ENCODE measurements around the gene CAPG.
"Not testable (repeated sequence)": the region's sequence is repeated elsewhere in the genome, so short reads cannot be mapped to it uniquely, and the experiment has no call there.

CAPG gene

DNA sequence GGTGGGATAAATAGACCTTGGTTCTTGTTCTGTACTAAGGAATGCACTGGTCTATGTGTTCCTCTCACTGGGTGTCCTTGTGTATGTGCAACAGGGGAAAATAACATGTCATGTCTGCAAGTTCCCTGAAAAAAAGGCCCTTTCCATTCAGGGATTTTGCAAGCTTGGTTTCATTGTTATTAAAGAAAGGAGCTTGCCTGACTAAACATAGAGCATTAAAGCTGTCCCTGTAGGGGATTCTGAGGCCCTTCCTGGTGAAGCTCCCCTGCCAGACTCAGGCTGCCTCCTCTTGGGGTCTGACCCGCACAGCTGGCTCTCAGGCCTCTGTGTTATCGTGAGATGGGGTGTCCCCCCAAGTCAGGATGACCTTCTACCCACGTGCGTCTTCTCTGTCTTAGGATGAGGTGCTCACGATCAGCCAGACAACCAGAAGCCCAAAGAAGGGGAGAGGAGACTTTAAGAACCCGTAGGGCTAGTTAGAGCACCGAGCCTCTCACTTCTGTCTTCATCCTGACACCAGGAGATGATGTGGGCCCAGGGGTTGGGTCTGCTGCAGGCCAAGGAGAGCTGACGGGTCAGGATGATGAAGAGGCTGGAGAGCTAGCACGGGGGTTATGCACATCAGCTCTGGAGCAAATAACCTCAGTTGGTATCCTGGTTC is 21.2 kb downstream of the CAPG start:
- Histone ChIP-seq H3K4me3 (ENCODE audit: low read depth in 1 of 2, low read length in 2 of 2) (no peak overlapping the region), H3K36me3 (ENCODE audit: insufficient read depth, low read length) (peaks cover 48% of the 10 kb centered on the region), H3K4me1 (ENCODE audit: insufficient read depth, low read length) (no peaks in the 10 kb centered on the region), H3K9me3 (ENCODE audit: low read length) (no peaks in the 10 kb centered on the region), H3K27me3 (ENCODE audit: control insufficient read depth in 1 of 2, insufficient read depth in 2 of 2, low read length in 2 of 2) (no peaks in the 10 kb centered on the region), H3K9ac (ENCODE audit: low read length) (no peak overlapping the region), H3K27ac (ENCODE audit: low read depth, low read length) (no peak overlapping the region)

DNA sequence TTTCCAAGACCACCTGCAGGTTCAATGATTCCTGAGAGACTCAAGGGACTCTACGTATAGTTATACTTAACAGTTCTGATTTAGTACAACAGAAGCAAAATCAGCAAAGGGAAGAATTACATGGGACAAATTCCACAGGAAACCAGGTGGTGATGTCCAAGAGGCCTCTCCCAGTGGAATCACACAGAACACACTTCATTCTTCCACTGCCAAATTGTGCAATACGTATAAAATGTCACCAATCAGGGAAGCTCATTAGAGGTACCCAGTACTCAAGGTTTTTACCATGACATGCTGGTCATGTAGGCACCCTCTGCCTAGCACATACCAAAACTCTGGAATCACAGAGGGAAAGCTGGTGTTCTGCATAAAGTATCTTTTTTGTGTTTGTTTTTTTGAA is 22.4 kb downstream of the CAPG start:
- peaks cover 52% of the 10 kb centered on the region for H3K36me3 ChIP-seq (ENCODE audit: insufficient read depth, low read length)

DNA sequence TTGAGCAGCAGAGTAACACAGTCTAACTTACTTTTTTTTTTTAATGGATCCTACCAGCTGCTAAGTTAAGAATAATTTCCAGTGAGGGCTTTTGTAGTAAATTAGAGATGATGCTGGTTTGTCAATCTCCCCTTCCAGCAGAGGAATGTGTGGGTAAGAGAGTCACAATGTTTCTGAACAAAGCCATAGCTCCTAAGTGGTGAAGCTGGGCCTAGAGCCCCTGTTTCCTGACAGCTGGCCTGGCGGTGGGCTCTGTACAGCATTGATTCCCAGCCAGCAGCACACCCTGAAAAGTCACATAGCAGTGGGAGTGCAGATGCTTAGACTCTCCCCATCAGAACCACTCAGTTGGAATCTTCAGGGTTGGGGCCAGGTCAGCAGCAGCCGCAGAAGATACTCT is 24.4 kb downstream of the CAPG start:
- Histone ChIP-seq H3K27ac (ENCODE audit: low read depth, low read length) (no peak overlapping the region), H3K4me1 (ENCODE audit: insufficient read depth, low read length) (no peaks in the 10 kb centered on the region), H3K36me3 (ENCODE audit: insufficient read depth, low read length) (peaks cover 48% of the 10 kb centered on the region)

More for the DNA sequence above, 22.4 kb downstream of the CAPG start:
- no peak overlapping the region for H3K27ac ChIP-seq (ENCODE audit: low read depth, low read length)
- H3K9me3 ChIP-seq (ENCODE audit: low read length): no peaks in the 10 kb centered on the region
- H3K9ac ChIP-seq (ENCODE audit: low read length): no peak overlapping the region
- no peaks in the 10 kb centered on the region for H3K27me3 ChIP-seq (ENCODE audit: control insufficient read depth in 1 of 2, insufficient read depth in 2 of 2, low read length in 2 of 2)
- no peak overlapping the region for H3K4me3 ChIP-seq (ENCODE audit: low read depth in 1 of 2, low read length in 2 of 2)
- H3K4me1 ChIP-seq (ENCODE audit: insufficient read depth, low read length): no peaks in the 10 kb centered on the region

GRCh38 chr2:85383850-85384249 is 26.3 kb downstream of the CAPG start:
- H3K36me3 ChIP-seq (ENCODE audit: insufficient read depth, low read length): peaks cover 35% of the 10 kb centered on the region
- no peaks in the 10 kb centered on the region for H3K4me1 ChIP-seq (ENCODE audit: insufficient read depth, low read length)
- H3K9me3 ChIP-seq (ENCODE audit: low read length): no peaks in the 10 kb centered on the region
- no peak overlapping the region for H3K4me3 ChIP-seq (ENCODE audit: low read depth in 1 of 2, low read length in 2 of 2)
- no peak overlapping the region for H3K9ac ChIP-seq (ENCODE audit: low read length)
- no peak overlapping the region for H3K27ac ChIP-seq (ENCODE audit: low read depth, low read length)
- H3K27me3 ChIP-seq (ENCODE audit: control insufficient read depth in 1 of 2, insufficient read depth in 2 of 2, low read length in 2 of 2): no peaks in the 10 kb centered on the region

More for the DNA sequence above, 24.4 kb downstream of the CAPG start:
- Histone ChIP-seq H3K27me3 (ENCODE audit: control insufficient read depth in 1 of 2, insufficient read depth in 2 of 2, low read length in 2 of 2) (no peaks in the 10 kb centered on the region), H3K4me3 (ENCODE audit: low read depth in 1 of 2, low read length in 2 of 2) (no peak overlapping the region), H3K9me3 (ENCODE audit: low read length) (no peaks in the 10 kb centered on the region), H3K9ac (ENCODE audit: low read length) (no peak overlapping the region)

GRCh38 chr2:85383151-85383550 is 27.0 kb downstream of the CAPG start:
- not testable (repeated sequence) for H3K4me1 ChIP-seq (ENCODE audit: insufficient read depth, low read length); H3K27me3 ChIP-seq (ENCODE audit: control insufficient read depth in 1 of 2, insufficient read depth in 2 of 2, low read length in 2 of 2); H3K27ac ChIP-seq (ENCODE audit: low read depth, low read length); H3K9ac ChIP-seq (ENCODE audit: low read length); H3K4me3 ChIP-seq (ENCODE audit: low read depth in 1 of 2, low read length in 2 of 2); H3K9me3 ChIP-seq (ENCODE audit: low read length)
- H3K36me3 ChIP-seq (ENCODE audit: insufficient read depth, low read length): peaks cover 28% of the 10 kb centered on the region

GRCh38 chr2:85380048-85380447 is 30.1 kb downstream of the CAPG start:
- Histone ChIP-seq H3K27me3 (ENCODE audit: control insufficient read depth in 1 of 2, insufficient read depth in 2 of 2, low read length in 2 of 2) (no peaks in the 10 kb centered on the region), H3K9me3 (ENCODE audit: low read length) (no peaks in the 10 kb centered on the region), H3K36me3 (ENCODE audit: insufficient read depth, low read length) (peaks cover 37% of the 10 kb centered on the region), H3K27ac (ENCODE audit: low read depth, low read length) (no peak overlapping the region), H3K4me1 (ENCODE audit: insufficient read depth, low read length) (no peaks in the 10 kb centered on the region), H3K9ac (ENCODE audit: low read length) (no peak overlapping the region), H3K4me3 (ENCODE audit: low read depth in 1 of 2, low read length in 2 of 2) (no peak overlapping the region)

- no peaks in the 10 kb centered on the region for H3K27me3 ChIP-seq (ENCODE audit: control insufficient read depth in 1 of 2, insufficient read depth in 2 of 2, low read length in 2 of 2)
- H3K9ac ChIP-seq (ENCODE audit: low read length): no peak overlapping the region
- no peaks in the 10 kb centered on the region for H3K4me1 ChIP-seq (ENCODE audit: insufficient read depth, low read length)
- H3K9me3 ChIP-seq (ENCODE audit: low read length): no peaks in the 10 kb centered on the region
- no peak overlapping the region for H3K4me3 ChIP-seq (ENCODE audit: low read depth in 1 of 2, low read length in 2 of 2)
- H3K36me3 ChIP-seq (ENCODE audit: insufficient read depth, low read length): peaks cover 31% of the 10 kb centered on the region
- H3K27ac ChIP-seq (ENCODE audit: low read depth, low read length): no peak overlapping the region
Measured at GRCh38 chr2:85378257-85378656, 31.9 kb downstream of the CAPG start.

DNA sequence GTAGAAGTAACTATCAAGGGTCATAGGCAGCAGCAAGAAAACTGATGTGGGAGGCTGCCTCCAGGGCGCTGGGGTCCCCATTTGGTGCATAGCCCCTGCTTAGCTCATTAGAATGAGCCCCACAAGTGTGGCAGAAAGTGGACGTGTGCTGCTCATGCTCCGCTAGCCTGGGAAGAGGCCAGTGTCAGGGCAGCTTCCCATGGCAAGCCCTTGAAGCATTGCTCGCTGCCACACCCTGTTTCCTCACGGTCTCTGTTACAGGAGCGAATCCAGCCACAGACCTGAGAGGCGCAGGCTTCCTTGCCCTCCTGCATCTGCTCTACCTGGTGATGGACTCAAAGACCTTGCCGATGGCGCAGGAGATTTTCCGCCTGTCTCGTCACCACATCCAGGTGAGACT is 33.1 kb downstream of the CAPG start:
- H3K9ac ChIP-seq (ENCODE audit: low read length): no peak overlapping the region
- H3K27ac ChIP-seq (ENCODE audit: low read depth, low read length): no peak overlapping the region
- H3K9me3 ChIP-seq (ENCODE audit: low read length): no peaks in the 10 kb centered on the region
- H3K36me3 ChIP-seq (ENCODE audit: insufficient read depth, low read length): peaks cover 31% of the 10 kb centered on the region
- H3K4me1 ChIP-seq (ENCODE audit: insufficient read depth, low read length): no peaks in the 10 kb centered on the region
- no peak overlapping the region for H3K4me3 ChIP-seq (ENCODE audit: low read depth in 1 of 2, low read length in 2 of 2)
- no peaks in the 10 kb centered on the region for H3K27me3 ChIP-seq (ENCODE audit: control insufficient read depth in 1 of 2, insufficient read depth in 2 of 2, low read length in 2 of 2)

GRCh38 chr2:85376291-85377065 is 33.7 kb downstream of the CAPG start:
- no peaks in the 10 kb centered on the region for H3K9me3 ChIP-seq (ENCODE audit: low read length)
- no peak overlapping the region for H3K27ac ChIP-seq (ENCODE audit: low read depth, low read length)
- H3K27me3 ChIP-seq (ENCODE audit: control insufficient read depth in 1 of 2, insufficient read depth in 2 of 2, low read length in 2 of 2): no peaks in the 10 kb centered on the region
- H3K4me1 ChIP-seq (ENCODE audit: insufficient read depth, low read length): no peaks in the 10 kb centered on the region
- no peak overlapping the region for H3K9ac ChIP-seq (ENCODE audit: low read length)
- H3K36me3 ChIP-seq (ENCODE audit: insufficient read depth, low read length): peaks cover 31% of the 10 kb centered on the region
- H3K4me3 ChIP-seq (ENCODE audit: low read depth in 1 of 2, low read length in 2 of 2): no peak overlapping the region

GRCh38 chr2:85371045-85371444 is 39.1 kb downstream of the CAPG start:
- Histone ChIP-seq H3K27ac (ENCODE audit: low read depth, low read length) (no peak overlapping the region), H3K4me1 (ENCODE audit: insufficient read depth, low read length) (no peaks in the 10 kb centered on the region), H3K36me3 (ENCODE audit: insufficient read depth, low read length) (peaks cover 26% of the 10 kb centered on the region), H3K4me3 (ENCODE audit: low read depth in 1 of 2, low read length in 2 of 2) (no peak overlapping the region), H3K9me3 (ENCODE audit: low read length) (no peaks in the 10 kb centered on the region), H3K27me3 (ENCODE audit: control insufficient read depth in 1 of 2, insufficient read depth in 2 of 2, low read length in 2 of 2) (no peaks in the 10 kb centered on the region), H3K9ac (ENCODE audit: low read length) (no peak overlapping the region)

GRCh38 chr2:85369500-85369899 is 40.7 kb downstream of the CAPG start:
- Histone ChIP-seq H3K9me3 (ENCODE audit: low read length) (no peaks in the 10 kb centered on the region), H3K9ac (ENCODE audit: low read length) (no peak overlapping the region), H3K4me1 (ENCODE audit: insufficient read depth, low read length) (no peaks in the 10 kb centered on the region), H3K4me3 (ENCODE audit: low read depth in 1 of 2, low read length in 2 of 2) (no peak overlapping the region), H3K36me3 (ENCODE audit: insufficient read depth, low read length) (peaks cover 15% of the 10 kb centered on the region), H3K27me3 (ENCODE audit: control insufficient read depth in 1 of 2, insufficient read depth in 2 of 2, low read length in 2 of 2) (no peaks in the 10 kb centered on the region), H3K27ac (ENCODE audit: low read depth, low read length) (no peak overlapping the region)

GRCh38 chr2:85368921-85369320 is 41.2 kb downstream of the CAPG start:
- no peaks in the 10 kb centered on the region for H3K4me1 ChIP-seq (ENCODE audit: insufficient read depth, low read length)
- no peaks in the 10 kb centered on the region for H3K27me3 ChIP-seq (ENCODE audit: control insufficient read depth in 1 of 2, insufficient read depth in 2 of 2, low read length in 2 of 2)
- H3K4me3 ChIP-seq (ENCODE audit: low read depth in 1 of 2, low read length in 2 of 2): no peak overlapping the region
- H3K9ac ChIP-seq (ENCODE audit: low read length): no peak overlapping the region
- H3K36me3 ChIP-seq (ENCODE audit: insufficient read depth, low read length): peaks cover 15% of the 10 kb centered on the region
- no peak overlapping the region for H3K27ac ChIP-seq (ENCODE audit: low read depth, low read length)
- no peaks in the 10 kb centered on the region for H3K9me3 ChIP-seq (ENCODE audit: low read length)
